Ascending aorta (tissue), 2 donors: ENCODE results near the gene RALGAPA1. TPM values are rescaled to one million over a fixed set of nuclear protein-coding genes. Genes with fewer than 3 reads are reported as not detected.
"Not testable (repeated sequence)": the region's sequence is repeated elsewhere in the genome, so short reads cannot be mapped to it uniquely, and the experiment has no call there.

Experiments
- DNase-seq, 2 donors: peaks; one replicate each; pipeline ENCODE4 v3.0.0-alpha.2; 2019; ENCODE audit warnings: low spot score in 2 of 2
- H3K27ac ChIP-seq, 2 donors: fragments of 200-600 bp; sonication (generic); one replicate each; pipeline ENCODE4 v1.5.1; 2016 to 2017; ENCODE audit warnings: mild to moderate bottlenecking in 1 of 2
- H3K27me3 ChIP-seq: fragments of 200-600 bp; sonication (generic); one replicate; pipeline ENCODE4 v1.5.1; 2017
- H3K36me3 ChIP-seq, 2 donors: fragments of 200-600 bp; sonication (generic); one replicate each; pipeline ENCODE4 v1.5.1; 2016
- H3K4me1 ChIP-seq, 2 donors: fragments of 200-600 bp; sonication (generic); one replicate each; pipeline ENCODE4 v1.5.1; 2016 to 2017; ENCODE audit warnings: mild to moderate bottlenecking in 1 of 2
- H3K4me3 ChIP-seq, 2 donors: fragments of 200-600 bp; sonication (generic); one replicate each; pipeline ENCODE4 v1.5.1; 2016 to 2017; ENCODE audit warnings: mild to moderate bottlenecking in 1 of 2
- H3K9me3 ChIP-seq, 2 donors: fragments of 200-600 bp; sonication (generic); one replicate each; pipeline ENCODE4 v1.5.1; 2016
- intact Hi-C: fragments of 100-400 bp; cut with DNase I; formaldehyde crosslinking; loops from one replicate; pipeline ENCODE4 v1.15.1; 2023
- total RNA-seq: library from RNA; depleted of rRNA; stranded (reverse); fragments of >200 nt; gene quantifications from one replicate; pipeline ENCODE4 v1.1.0, GENCODE V29; 2016
- TF ChIP-seq, protein P1 (sequence below), 3 experiments: fragments of 200-600 bp in 2 of 3; fragments of 450-650 bp in 1 of 3; sonication (generic) in 2 of 3; IDR thresholded peaks; one replicate each; pipeline ENCODE4 v1.5.1; 2016 to 2019; ENCODE audit warnings: antibody characterized with exemption in 3 of 3, mild to moderate bottlenecking in 1 of 3, moderate library complexity in 1 of 3

Gene RALGAPA1
- total RNA-seq, 1 donor from 2014 or later = 101 TPM

- H3K27me3 ChIP-seq = no peaks in the 10 kb centered on the region
- intact Hi-C loops = no loop called here
- TF ChIP-seq, protein P1, sequence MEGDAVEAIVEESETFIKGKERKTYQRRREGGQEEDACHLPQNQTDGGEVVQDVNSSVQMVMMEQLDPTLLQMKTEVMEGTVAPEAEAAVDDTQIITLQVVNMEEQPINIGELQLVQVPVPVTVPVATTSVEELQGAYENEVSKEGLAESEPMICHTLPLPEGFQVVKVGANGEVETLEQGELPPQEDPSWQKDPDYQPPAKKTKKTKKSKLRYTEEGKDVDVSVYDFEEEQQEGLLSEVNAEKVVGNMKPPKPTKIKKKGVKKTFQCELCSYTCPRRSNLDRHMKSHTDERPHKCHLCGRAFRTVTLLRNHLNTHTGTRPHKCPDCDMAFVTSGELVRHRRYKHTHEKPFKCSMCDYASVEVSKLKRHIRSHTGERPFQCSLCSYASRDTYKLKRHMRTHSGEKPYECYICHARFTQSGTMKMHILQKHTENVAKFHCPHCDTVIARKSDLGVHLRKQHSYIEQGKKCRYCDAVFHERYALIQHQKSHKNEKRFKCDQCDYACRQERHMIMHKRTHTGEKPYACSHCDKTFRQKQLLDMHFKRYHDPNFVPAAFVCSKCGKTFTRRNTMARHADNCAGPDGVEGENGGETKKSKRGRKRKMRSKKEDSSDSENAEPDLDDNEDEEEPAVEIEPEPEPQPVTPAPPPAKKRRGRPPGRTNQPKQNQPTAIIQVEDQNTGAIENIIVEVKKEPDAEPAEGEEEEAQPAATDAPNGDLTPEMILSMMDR (IDR thresholded peaks at IDR 0.05) = no peak
- no peak overlapping the region for H3K27ac ChIP-seq
- no peak for DNase-seq
- no peaks in the 10 kb centered on the region for H3K4me1 ChIP-seq
- peaks cover 8 to 20% of the 10 kb centered on the region in 2 donors for H3K9me3 ChIP-seq
- H3K36me3 ChIP-seq = no peaks in the 10 kb centered on the region
- H3K4me3 ChIP-seq = no peak overlapping the region
Measured at GRCh38 chr14:35783699-35784098, 25.4 kb downstream of the RALGAPA1 start.

GRCh38 chr14:35779368-35779767, 29.7 kb downstream of the RALGAPA1 start:
- intact Hi-C loops = no loop called here
- H3K4me1 ChIP-seq = no peaks in the 10 kb centered on the region
- peaks cover 8 to 20% of the 10 kb centered on the region in 2 donors for H3K9me3 ChIP-seq
- no peaks in the 10 kb centered on the region for H3K27me3 ChIP-seq
- TF ChIP-seq, protein P1 (IDR thresholded peaks at IDR 0.05) = no peak
- H3K36me3 ChIP-seq = no peaks in the 10 kb centered on the region
- no peak overlapping the region for H3K4me3 ChIP-seq
- no peak for DNase-seq
- H3K27ac ChIP-seq = no peak overlapping the region

GRCh38 chr14:35777550-35777949, 31.5 kb downstream of the RALGAPA1 start:
- H3K27ac ChIP-seq, DNase-seq, H3K27me3 ChIP-seq, H3K4me3 ChIP-seq, H3K36me3 ChIP-seq, intact Hi-C loops, H3K4me1 ChIP-seq: not testable (repeated sequence)
- peaks cover 8 to 20% of the 10 kb centered on the region in 2 donors for H3K9me3 ChIP-seq

DNA sequence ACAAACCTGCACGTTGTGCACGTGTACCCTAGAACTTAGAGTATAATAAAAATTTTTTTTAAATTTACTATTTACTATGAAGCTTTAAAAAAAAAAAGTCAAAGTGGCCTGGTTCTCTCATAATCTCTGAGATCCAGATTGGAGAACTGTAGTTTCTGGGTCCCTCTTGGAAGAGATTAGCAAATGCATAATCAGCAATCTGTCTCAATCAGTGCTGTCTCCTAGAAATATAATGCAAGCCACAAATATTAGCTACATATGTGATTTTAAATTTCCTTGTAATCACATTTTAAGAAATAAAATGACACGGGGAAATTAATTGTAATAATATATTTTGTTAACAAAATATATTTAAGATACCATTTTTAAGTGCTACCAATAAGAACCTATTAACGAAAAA, 32.3 kb downstream of the RALGAPA1 start:
- Histone ChIP-seq H3K36me3 (peaks cover 0 to 3% of the 10 kb centered on the region in 2 donors), H3K4me3 (no peak overlapping the region), H3K9me3 (peaks cover 8 to 17% of the 10 kb centered on the region in 2 donors), H3K27me3 (no peaks in the 10 kb centered on the region), H3K27ac (no peak overlapping the region), H3K4me1 (no peaks in the 10 kb centered on the region)
- intact Hi-C loops = no loop called here
- TF ChIP-seq, protein P1 (IDR thresholded peaks at IDR 0.05) = no peak
- DNase-seq = no peak

DNA sequence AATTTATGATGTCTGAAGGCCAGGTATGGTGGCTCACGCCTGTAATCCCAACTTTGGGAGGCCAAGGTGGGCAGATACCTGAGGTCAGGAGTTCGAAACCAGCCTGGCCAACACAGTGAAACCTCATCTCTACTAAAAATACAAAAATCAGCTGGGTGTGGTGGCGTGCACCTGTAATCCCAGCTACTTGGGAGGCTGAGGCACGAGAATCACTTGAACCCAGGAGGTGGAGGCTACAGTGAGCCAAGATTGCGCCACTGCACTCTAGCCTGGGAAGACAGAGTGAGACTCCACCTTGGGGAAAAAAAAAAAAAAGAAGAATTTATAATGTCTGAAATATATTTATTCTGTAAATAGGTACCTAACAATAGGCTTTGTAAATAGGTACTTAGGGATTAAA, 33.0 kb downstream of the RALGAPA1 start:
- intact Hi-C loops = not testable (repeated sequence)

GRCh38 chr14:35766700-35767082, 42.4 kb downstream of the RALGAPA1 start:
- intact Hi-C loops = no loop called here
- H3K27ac ChIP-seq = no peak overlapping the region
- H3K9me3 ChIP-seq = no peaks in the 10 kb centered on the region
- TF ChIP-seq, protein P1 (IDR thresholded peaks at IDR 0.05) = no peak
- H3K27me3 ChIP-seq = no peaks in the 10 kb centered on the region
- no peak for DNase-seq
- H3K4me1 ChIP-seq = no peaks in the 10 kb centered on the region
- no peak overlapping the region for H3K4me3 ChIP-seq
- peaks cover 0 to 39% of the 10 kb centered on the region in 2 donors for H3K36me3 ChIP-seq

More for the DNA sequence above, 33.0 kb downstream of the RALGAPA1 start:
- not testable (repeated sequence) for H3K9me3 ChIP-seq, H3K27ac ChIP-seq, H3K4me1 ChIP-seq, H3K36me3 ChIP-seq, H3K4me3 ChIP-seq, H3K27me3 ChIP-seq, DNase-seq

DNA sequence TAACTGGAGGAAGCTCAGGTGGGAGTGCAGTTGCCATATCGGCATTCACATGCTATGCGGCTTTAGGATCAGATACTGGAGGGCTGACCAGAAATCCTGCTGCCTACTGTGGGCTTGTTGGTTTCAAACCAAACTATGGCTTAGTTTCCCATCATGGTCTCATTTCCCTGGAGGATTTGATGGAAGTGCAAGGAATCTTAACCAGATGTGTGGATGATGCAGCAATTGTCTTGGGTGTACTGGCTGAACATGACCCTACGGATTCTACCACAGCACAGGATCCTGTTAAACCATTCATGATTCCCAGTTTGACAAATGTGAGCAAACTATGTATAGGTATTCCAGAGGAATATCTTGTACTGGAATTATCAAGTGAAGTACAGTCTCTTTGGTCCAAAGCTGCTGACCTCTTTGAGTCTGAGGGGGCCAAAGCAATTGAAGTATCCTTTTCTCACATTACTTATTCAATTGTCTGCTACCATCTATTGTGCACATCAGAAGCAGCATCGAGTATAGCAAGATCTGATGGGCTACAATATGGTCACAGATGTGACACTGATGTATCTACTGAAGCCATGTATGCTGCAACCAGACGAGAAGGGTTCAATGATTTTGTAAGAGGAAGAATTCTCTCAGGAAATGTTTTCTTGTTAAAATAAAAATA, 42.9 kb downstream of the RALGAPA1 start:
- H3K4me1 ChIP-seq = no peaks in the 10 kb centered on the region
- no peak for DNase-seq
- no peaks in the 10 kb centered on the region for H3K27me3 ChIP-seq
- TF ChIP-seq, protein P1 (IDR thresholded peaks at IDR 0.05) = no peak
- no peak overlapping the region for H3K4me3 ChIP-seq
- intact Hi-C loops = no loop called here
- H3K27ac ChIP-seq = no peak overlapping the region
- no peaks in the 10 kb centered on the region for H3K9me3 ChIP-seq
- peaks cover 0 to 39% of the 10 kb centered on the region in 2 donors for H3K36me3 ChIP-seq
